HCT116 (cell line): ENCODE data around the gene TNNC2. TPM values are rescaled to one million over a fixed set of nuclear protein-coding genes. Genes with fewer than 3 reads are reported as not detected.

ENCODE experiments used
- ATAC-seq: fragments of 200-7000 bp; cut with Tn5 transposase; 2 replicates; pipeline ENCODE4 v1.9.1; 2020; ENCODE audit warnings: mild to moderate bottlenecking, moderate library complexity
- BruUV-seq: library from RNA; stranded (reverse); fragments of 400-500 nt; replicated peaks from 2 replicates; lab custom pipeline; 2021; lab: Mats Ljungman, UMichigan
- CTCF ChIA-PET: fragments of 300-600 bp; sonication (Branson Sonifier 250); formaldehyde crosslinking; loops from one replicate; lab custom pipeline; 2021; ENCODE audit warnings: antibody characterized with exemption; lab: Charles Lee
- POLR2A ChIA-PET: fragments of 300-600, 350-600 bp; sonication (Branson Sonifier 250); formaldehyde crosslinking; loops from one replicate; lab custom pipeline; 2021; ENCODE audit warnings: antibody characterized with exemption; lab: Charles Lee
- RAD21 ChIA-PET, 2 experiments: fragments of 300-600 bp; sonication (Branson Sonifier 250); formaldehyde crosslinking; loops; one replicate each; lab custom pipeline; 2023; ENCODE audit warnings: low total read pairs in 2 of 2; ENCODE audit not compliant: uncharacterized antibody in 2 of 2, unreplicated experiment in 2 of 2, low non-redundant PET in 1 of 2; lab: Charles Lee
- DNase-seq: peaks from one replicate; pipeline ENCODE4 v3.0.0-alpha.2; 2010; ENCODE audit warnings: low read depth, low spot score
- H2AFZ ChIP-seq: fragments of 200-600 bp; shearing (Covaris generic), sonication (generic); 2 replicates; pipeline ENCODE4 v1.6.1; 2017; ENCODE audit warnings: low read depth, mixed run types, mixed read lengths, antibody characterized with exemption, low read length; ENCODE audit not compliant: poor library complexity, severe bottlenecking
- H3K27ac ChIP-seq: 2 replicates; pipeline ENCODE4 v1.5.1; 2012; ENCODE audit warnings: low read depth, low read length
- H3K27me3 ChIP-seq: fragments of 200-600 bp; sonication (generic); 2 replicates; pipeline ENCODE4 v1.6.1; 2016; ENCODE audit warnings: mixed run types, low read length, mixed read lengths; ENCODE audit not compliant: insufficient read depth
- H3K36me3 ChIP-seq, 2 experiments: fragments of 200-500 bp in 1 of 2; fragments of 200-600 bp in 1 of 2; sonication (Bioruptor generic) in 1 of 2; sonication (generic) in 1 of 2; 2 replicates each; pipeline versions ENCODE4 v1.5.1 to v1.6.1; 2014 to 2016; ENCODE audit warnings: low read length in 2 of 2, inconsistent platforms in 1 of 2, mixed read lengths in 1 of 2, mixed run types in 1 of 2; ENCODE audit not compliant: insufficient read depth in 2 of 2, control insufficient read depth in 1 of 2
- H3K4me1 ChIP-seq, 2 experiments: fragments of 200-600 bp in 1 of 2; sonication (generic) in 1 of 2; 2 replicates each; pipeline versions ENCODE4 v1.5.1 to v1.6.1; 2012 to 2017; ENCODE audit warnings: low read length in 2 of 2, inconsistent platforms in 1 of 2, mild to moderate bottlenecking in 1 of 2, mixed read lengths in 1 of 2, mixed run types in 1 of 2, moderate library complexity in 1 of 2; ENCODE audit not compliant: insufficient read depth in 2 of 2, control insufficient read depth in 1 of 2
- H3K4me2 ChIP-seq: fragments of 200-600 bp; sonication (generic); 2 replicates; pipeline ENCODE4 v1.6.1; 2017; ENCODE audit warnings: mixed run types, low read length, mixed read lengths
- H3K4me3 ChIP-seq, 2 experiments: fragments of 200-600 bp in 1 of 2; sonication (generic) in 1 of 2; replicated peaks in 1 of 2; 2 replicates each; pipeline ENCODE4 v1.5.1; 2011 to 2016; ENCODE audit warnings: low read length in 2 of 2, control low read depth in 1 of 2, low read depth in 1 of 2, mild to moderate bottlenecking in 1 of 2, mixed read lengths in 1 of 2, mixed run types in 1 of 2
- H3K79me2 ChIP-seq: fragments of 200-600 bp; sonication (generic); 2 replicates; pipeline ENCODE4 v1.6.1; 2017; ENCODE audit warnings: mild to moderate bottlenecking, mixed run types, low read length, moderate library complexity, mixed read lengths; ENCODE audit not compliant: insufficient read depth
- H3K9ac ChIP-seq: fragments of 200-600 bp; sonication (generic); 2 replicates; pipeline ENCODE4 v1.6.1; 2016; ENCODE audit warnings: low read length, mixed read lengths
- H3K9me2 ChIP-seq: fragments of 200-600 bp; sonication (generic), shearing (Covaris generic); 2 replicates; pipeline ENCODE4 v1.6.1; 2017; ENCODE audit warnings: mixed run types, mild to moderate bottlenecking, moderate library complexity; ENCODE audit not compliant: insufficient read depth
- H3K9me3 ChIP-seq, 2 experiments: fragments of 200-500 bp in 1 of 2; fragments of 200-600 bp in 1 of 2; sonication (Bioruptor generic) in 1 of 2; sonication (generic) in 1 of 2; 2 replicates each; pipeline ENCODE4 v1.6.1; 2014 to 2017; ENCODE audit warnings: low read length in 2 of 2, mixed read lengths in 2 of 2, inconsistent platforms in 1 of 2, low read depth in 1 of 2, mild to moderate bottlenecking in 1 of 2, mixed run types in 1 of 2, moderate library complexity in 1 of 2; ENCODE audit not compliant: control insufficient read depth in 1 of 2, insufficient read depth in 1 of 2
- H4K20me1 ChIP-seq: fragments of 200-600 bp; sonication (generic), shearing (Covaris generic); 2 replicates; pipeline ENCODE4 v1.6.1; 2017; ENCODE audit warnings: mixed run types, mild to moderate bottlenecking, moderate library complexity; ENCODE audit not compliant: insufficient read depth
- ATF3 ChIP-seq: IDR thresholded peaks from 2 replicates; pipeline ENCODE4 v1.6.1; 2012
- CBX3 ChIP-seq: IDR thresholded peaks from 2 replicates; pipeline ENCODE4 v1.6.1; 2012; ENCODE audit warnings: low read depth
- CTCF ChIP-seq, 3 experiments: fragments of 200-600 bp in 1 of 3; sonication (generic) in 1 of 3; IDR thresholded peaks in 2 of 3; conservative IDR thresholded peaks in 1 of 3; 2 replicates each; pipeline ENCODE4 v1.5.1; 2012 to 2017; ENCODE audit warnings: low read depth in 2 of 3, low read length in 2 of 3, antibody characterized with exemption in 1 of 3, borderline replicate concordance in 1 of 3, control low read depth in 1 of 3, mild to moderate bottlenecking in 1 of 3, mixed read lengths in 1 of 3, mixed run types in 1 of 3, moderate library complexity in 1 of 3; ENCODE audit not compliant: insufficient read depth in 1 of 3
- ELF1 ChIP-seq: IDR thresholded peaks from 2 replicates; pipeline ENCODE4 v1.6.1; 2012; ENCODE audit warnings: low read depth, borderline replicate concordance
- EZH2phosphoT487 ChIP-seq: fragments of 200-600 bp; IDR thresholded peaks from 2 replicates; pipeline ENCODE4 v1.6.1; 2018; ENCODE audit warnings: antibody characterized with exemption, borderline replicate concordance
- POLR2A ChIP-seq: IDR thresholded peaks from 2 replicates; pipeline ENCODE4 v1.7.0; 2011; ENCODE audit warnings: borderline replicate concordance; ENCODE audit not compliant: insufficient read depth, insufficient read length; ENCODE audit errors: extremely low read depth
- SIN3A ChIP-seq: IDR thresholded peaks from 2 replicates; pipeline ENCODE4 v1.6.1; 2012; ENCODE audit warnings: low read depth
- SRF ChIP-seq: IDR thresholded peaks from 2 replicates; pipeline ENCODE4 v1.6.1; 2012; ENCODE audit warnings: low read depth
- TCF7L2 ChIP-seq: IDR thresholded peaks from 2 replicates; pipeline ENCODE4 v1.7.0; 2011; ENCODE audit warnings: borderline replicate concordance, inconsistent platforms; ENCODE audit not compliant: insufficient read depth, insufficient read length; ENCODE audit errors: extremely low read depth
- YY1 ChIP-seq: IDR thresholded peaks from 2 replicates; pipeline ENCODE4 v1.6.1; 2011; ENCODE audit warnings: low read length, low read depth, moderate library complexity, mild to moderate bottlenecking; ENCODE audit not compliant: insufficient replicate concordance; ENCODE audit errors: extremely low read depth
- ZFX ChIP-seq: fragments of 450-650 bp; IDR thresholded peaks from 2 replicates; pipeline ENCODE4 v1.6.1; 2017
- ZNF274 ChIP-seq: fragments of 200-500 bp; sonication (Bioruptor generic); IDR thresholded peaks from 2 replicates; pipeline ENCODE4 v1.6.1; 2014; ENCODE audit warnings: mild to moderate bottlenecking, low read depth, low read length, inconsistent platforms
- intact Hi-C: fragments of 100-400 bp; cut with micrococcal nuclease; formaldehyde crosslinking; loops from 2 replicates; pipeline ENCODE4 v1.10.0; 2022
- total RNA-seq: library from RNA; stranded (reverse); gene quantifications from one replicate; pipeline ENCODE4 v1.2.1, GENCODE V29; 2021; ENCODE audit not compliant: unreplicated experiment
- TF ChIP-seq, protein P1 (sequence below): IDR thresholded peaks from 2 replicates; pipeline ENCODE4 v1.6.1; 2012; ENCODE audit warnings: low read depth

Gene TNNC2
- total RNA-seq, 1 experiment from 2014 or later: not detected

- H3K4me1 ChIP-seq: peaks cover 24 to 37% of the 10 kb centered on the region in 2 experiments; a peak in 3 of 4 replicates
- TF ChIP-seq CBX3 (no peak), POLR2A (peak; percentile 3)
- peak overlapping the region; percentile 86 for H3K4me2 ChIP-seq
- no peaks in the 10 kb centered on the region for H3K9me2 ChIP-seq
- H3K36me3 ChIP-seq: peaks cover 41 to 67% of the 10 kb centered on the region in 2 experiments
- peak overlapping the region; percentile 85 to 100 for H3K4me3 ChIP-seq
- H3K9ac ChIP-seq: peak overlapping the region; percentile 91
- ChIA-PET RAD21 (no interaction called here), CTCF (interaction anchor here (1.2 kb wide), 1 partner anchor 157 kb away, joined by 3 read pairs; no protein-coding TSS in a partner anchor), POLR2A (no interaction called here)
- intact Hi-C loops: loop anchor here (5.0 kb wide), 1 partner anchor 159 kb away; the partner anchor contains the start of gene ZNF335
- H3K27me3 ChIP-seq: no peaks in the 10 kb centered on the region
- DNase-seq (no peak), ATAC-seq (no peak)
- TSS peak; percentile 71 for BruUV-seq
- peaks cover 34% of the 10 kb centered on the region for H3K79me2 ChIP-seq
- H3K9me3 ChIP-seq: no peaks in the 10 kb centered on the region
- peak overlapping the region; percentile 93 for H3K27ac ChIP-seq
- no peaks in the 10 kb centered on the region for H4K20me1 ChIP-seq
- no peak overlapping the region for H2AFZ ChIP-seq
Observed at GRCh38 chr20:45813006-45813340, 14.1 kb downstream of the TNNC2 start.

DNA sequence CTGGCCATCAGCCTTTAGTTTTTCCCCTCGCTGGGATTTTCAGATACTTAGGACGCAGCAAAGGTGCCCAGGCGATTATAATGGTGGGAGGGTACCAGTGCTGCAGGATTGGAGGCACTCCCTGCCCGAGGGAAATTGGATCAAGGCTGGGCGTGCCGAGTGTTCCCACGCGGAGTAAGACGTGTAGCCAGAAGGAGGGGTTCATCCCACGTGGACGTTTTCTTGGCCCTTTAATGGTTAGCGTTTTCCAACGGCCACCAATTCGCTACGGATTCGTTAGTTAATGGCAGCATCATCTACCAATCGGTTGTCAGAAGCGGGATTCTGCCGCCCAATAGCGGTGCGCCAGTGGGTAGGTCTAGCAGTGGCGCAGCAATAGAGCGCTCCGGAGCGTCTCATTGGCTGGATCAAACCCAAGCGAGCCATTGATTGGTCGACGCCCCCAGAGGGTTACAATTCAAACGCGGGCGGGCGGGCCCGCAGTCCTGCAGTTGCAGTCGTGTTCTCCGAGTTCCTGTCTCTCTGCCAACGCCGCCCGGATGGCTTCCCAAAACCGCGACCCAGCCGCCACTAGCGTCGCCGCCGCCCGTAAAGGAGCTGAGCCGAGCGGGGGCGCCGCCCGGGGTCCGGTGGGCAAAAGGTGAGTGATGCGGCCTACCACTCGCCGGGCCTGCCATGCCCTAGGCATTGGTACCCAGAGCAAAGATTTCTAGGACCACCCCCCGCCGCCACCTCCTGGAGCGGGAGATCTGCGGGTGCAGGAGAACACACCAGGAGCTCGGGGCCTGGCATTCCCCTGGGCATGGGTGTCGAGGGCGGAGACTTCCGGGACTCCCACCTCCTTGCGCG is 14.7 kb downstream of the TNNC2 start, which contains the start of gene UBE2C:
UBE2C (plus strand) TSS at position 488 of the 849 bp plus-strand sequence; CDS start at position 540, 52 bp downstream.
- Histone ChIP-seq H3K9ac (peak within 1 kb of the TSS; percentile 91), H3K27ac (peak within 1 kb of the TSS; percentile 93), H4K20me1 (no peaks in the 10 kb centered on the region), H2AFZ (no peak within 1 kb of the TSS), H3K27me3 (no peaks in the 10 kb centered on the region), H3K4me1 (peaks cover 21 to 31% of the 10 kb centered on the region in 2 experiments; a peak in 3 of 4 replicates), H3K79me2 (peaks cover 34% of the 10 kb centered on the region), H3K9me2 (no peaks in the 10 kb centered on the region), H3K4me2 (peak within 1 kb of the TSS; percentile 86), H3K4me3 (peak within 1 kb of the TSS; percentile 85 to 100), H3K36me3 (peaks cover 44 to 63% of the 10 kb centered on the region in 2 experiments), H3K9me3 (no peaks in the 10 kb centered on the region)
- no TSS peak for BruUV-seq
- intact Hi-C loops: loop anchor here (5.0 kb wide), 1 partner anchor 160 kb away; the partner anchor contains the start of gene ZNF335
- DNase-seq (peak; percentile 100), ATAC-seq (peak; percentile 97)
- POLR2A ChIA-PET: no interaction called here
- RAD21 ChIA-PET: no interaction called here
- CTCF ChIA-PET: interaction anchor here (1.2 kb wide), 1 partner anchor 157 kb away, joined by 3 read pairs; no protein-coding TSS in a partner anchor
- TF ChIP-seq TCF7L2 (no peak), EZH2phosphoT487 (no peak), CTCF (IDR thresholded peaks at IDR 0.05 in 2 of 3, conservative IDR thresholded peaks at IDR 0.05 in 1 of 3; ENCODE audit: borderline replicate concordance in 1 of 3, insufficient read depth in 1 of 3, low read depth in 2 of 3, low read length in 2 of 3) (no peak), ATF3 (no peak), SIN3A (peak; percentile 99), ZNF274 (no peak), YY1 (no peak), ELF1 (no peak), ZFX (peak; percentile 94), SRF (no peak)
- TF ChIP-seq, protein P1, sequence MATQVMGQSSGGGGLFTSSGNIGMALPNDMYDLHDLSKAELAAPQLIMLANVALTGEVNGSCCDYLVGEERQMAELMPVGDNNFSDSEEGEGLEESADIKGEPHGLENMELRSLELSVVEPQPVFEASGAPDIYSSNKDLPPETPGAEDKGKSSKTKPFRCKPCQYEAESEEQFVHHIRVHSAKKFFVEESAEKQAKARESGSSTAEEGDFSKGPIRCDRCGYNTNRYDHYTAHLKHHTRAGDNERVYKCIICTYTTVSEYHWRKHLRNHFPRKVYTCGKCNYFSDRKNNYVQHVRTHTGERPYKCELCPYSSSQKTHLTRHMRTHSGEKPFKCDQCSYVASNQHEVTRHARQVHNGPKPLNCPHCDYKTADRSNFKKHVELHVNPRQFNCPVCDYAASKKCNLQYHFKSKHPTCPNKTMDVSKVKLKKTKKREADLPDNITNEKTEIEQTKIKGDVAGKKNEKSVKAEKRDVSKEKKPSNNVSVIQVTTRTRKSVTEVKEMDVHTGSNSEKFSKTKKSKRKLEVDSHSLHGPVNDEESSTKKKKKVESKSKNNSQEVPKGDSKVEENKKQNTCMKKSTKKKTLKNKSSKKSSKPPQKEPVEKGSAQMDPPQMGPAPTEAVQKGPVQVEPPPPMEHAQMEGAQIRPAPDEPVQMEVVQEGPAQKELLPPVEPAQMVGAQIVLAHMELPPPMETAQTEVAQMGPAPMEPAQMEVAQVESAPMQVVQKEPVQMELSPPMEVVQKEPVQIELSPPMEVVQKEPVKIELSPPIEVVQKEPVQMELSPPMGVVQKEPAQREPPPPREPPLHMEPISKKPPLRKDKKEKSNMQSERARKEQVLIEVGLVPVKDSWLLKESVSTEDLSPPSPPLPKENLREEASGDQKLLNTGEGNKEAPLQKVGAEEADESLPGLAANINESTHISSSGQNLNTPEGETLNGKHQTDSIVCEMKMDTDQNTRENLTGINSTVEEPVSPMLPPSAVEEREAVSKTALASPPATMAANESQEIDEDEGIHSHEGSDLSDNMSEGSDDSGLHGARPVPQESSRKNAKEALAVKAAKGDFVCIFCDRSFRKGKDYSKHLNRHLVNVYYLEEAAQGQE: no peak
